Adipose tissue (tissue), 3 donors: ENCODE results near the gene LTC4S. TPM values are rescaled to one million over a fixed set of nuclear protein-coding genes. Genes with fewer than 3 reads are reported as not detected.
"Not testable (repeated sequence)": the region's sequence is repeated elsewhere in the genome, so short reads cannot be mapped to it uniquely, and the experiment has no call there.

Experiments
- H3K27ac ChIP-seq: one replicate; pipeline ENCODE4 v1.5.1; 2013; ENCODE audit warnings: low read depth, low read length
- WGBS, 3 donors: extraction: QIAGEN DNeasy Blood & Tissue Kit; methylation state at CpG; one replicate each; pipeline ENCODE4 v1.1.7; 2013; 5-methylcytosine and 5-hydroxymethylcytosine counted together
- polyA plus RNA-seq, 3 donors: library from polyadenylated mRNA; stranded (reverse); fragments of 200-250 nt; gene quantifications; one replicate each; pipeline ENCODE4 v1.2.3, GENCODE V29; 2013
- donor health status: healthy with polysubstance abuse.
- donor health status: Bipolar disorder and iron deficiency.
- donor health status: healthy.

LTC4S gene
- polyA plus RNA-seq, 3 donors = 4.3 to 13.2 (median 12.8) TPM

DNA sequence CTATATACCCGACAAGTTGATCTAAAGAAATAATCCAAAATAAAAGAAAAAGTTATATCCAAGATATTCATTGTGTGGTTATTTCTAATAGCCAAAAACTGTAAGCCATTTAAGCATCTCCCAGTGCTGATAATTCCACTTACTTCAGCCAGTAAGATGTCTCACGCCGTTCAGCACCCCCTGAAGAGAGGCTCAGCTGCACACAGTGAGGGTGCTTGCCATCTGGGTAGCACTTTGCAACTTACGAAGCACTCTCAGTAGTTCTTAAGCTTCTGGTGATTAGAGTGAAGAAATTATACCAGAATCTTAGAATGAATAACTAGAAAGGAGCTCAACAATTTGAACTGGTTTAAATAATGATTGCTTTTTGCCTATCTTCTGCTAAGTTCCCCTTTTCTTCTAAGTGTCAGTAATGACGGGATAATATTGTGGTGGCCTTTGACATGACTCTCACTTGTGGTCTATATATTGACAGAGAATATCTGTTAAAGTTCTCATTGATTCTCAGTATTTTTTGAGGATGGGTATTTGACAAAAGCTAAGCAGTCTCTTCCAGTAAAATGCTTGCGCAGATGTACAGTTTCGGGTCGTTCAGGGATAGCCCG, 26.2 kb upstream of the LTC4S start:
- WGBS, 3 donors = 86 to 93% (median 89%) methylated on average over 9 of the region's 9 CpGs
- no peak overlapping the region for H3K27ac ChIP-seq

DNA sequence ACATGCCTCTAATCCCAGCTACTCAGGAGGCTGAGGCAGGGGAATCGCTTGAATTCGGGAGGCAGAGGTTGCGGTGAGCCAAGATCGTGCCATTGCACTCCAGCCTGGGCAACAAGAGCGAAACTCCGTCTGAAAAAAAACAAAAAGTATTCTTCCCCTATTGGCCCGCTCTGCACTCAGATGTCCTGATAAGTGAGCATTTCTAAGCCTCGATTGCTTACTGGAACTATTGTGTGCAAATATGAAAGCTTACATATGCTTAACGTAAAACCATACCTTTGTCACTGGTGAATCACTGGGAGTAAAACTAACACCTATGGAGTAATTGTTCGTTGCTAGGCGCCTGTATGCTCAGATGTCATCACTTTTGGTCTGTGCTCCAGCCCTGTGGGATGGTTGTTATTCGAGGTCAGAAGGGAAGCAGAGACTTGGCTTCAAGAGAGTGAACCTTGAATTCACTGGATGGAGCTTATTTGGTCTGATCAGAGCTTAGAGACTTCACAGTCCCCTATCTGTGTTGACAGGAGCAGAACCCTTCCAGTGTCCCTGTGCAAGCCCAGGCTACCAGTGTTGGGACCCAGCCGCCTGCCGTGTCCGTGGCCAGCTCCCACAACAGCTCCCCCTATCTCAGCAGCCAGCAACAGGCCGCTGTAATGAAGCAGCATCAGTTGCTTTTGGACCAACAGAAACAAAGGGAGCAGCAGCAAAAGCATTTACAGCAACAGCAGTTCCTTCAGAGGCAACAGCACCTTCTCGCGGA, 25.3 kb upstream of the LTC4S start:
- no peak overlapping the region for H3K27ac ChIP-seq
- WGBS, 3 donors = 84 to 88% (median 88%) methylated on average over 18 of the region's 18 CpGs

DNA sequence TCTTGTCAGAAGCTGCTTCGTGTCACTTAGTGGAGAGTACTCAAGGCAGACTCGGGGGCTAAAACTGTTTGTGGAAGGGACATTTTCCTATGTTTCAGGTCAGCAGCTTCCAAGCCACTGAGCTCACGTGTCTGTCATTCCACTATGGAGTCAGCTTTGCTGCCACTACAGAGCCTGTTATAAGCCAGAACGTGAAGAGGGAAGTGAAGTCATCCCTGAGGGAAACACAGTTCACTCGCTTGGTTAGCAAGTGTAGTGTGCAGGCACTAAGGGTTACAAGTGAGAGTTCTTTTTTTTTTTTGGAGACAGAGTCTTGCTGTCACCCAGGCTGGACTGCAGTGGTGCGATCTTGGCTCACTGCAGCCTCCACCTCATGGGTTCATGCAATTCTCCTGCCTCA, 24.5 kb upstream of the LTC4S start:
- 73 to 84% (median 75%) methylated on average over 6 of the region's 6 CpGs for WGBS, 3 donors
- no peak overlapping the region for H3K27ac ChIP-seq

GRCh38 chr5:179769796-179770195, 24.0 kb upstream of the LTC4S start:
- WGBS, 3 donors = 85 to 91% (median 90%) methylated on average over 5 of the region's 5 CpGs
- no peak overlapping the region for H3K27ac ChIP-seq

- WGBS, 3 donors = 73 to 93% (median 81%) methylated on average over 4 of the region's 4 CpGs
These were observed 22.4 kb upstream of the LTC4S start for GRCh38 chr5:179771311-179771895.

GRCh38 chr5:179772351-179772750, 21.4 kb upstream of the LTC4S start:
- no peak overlapping the region for H3K27ac ChIP-seq
- 72 to 90% (median 78%) methylated on average over 6 of the region's 6 CpGs for WGBS, 3 donors

More at GRCh38 chr5:179771311-179771895, 22.4 kb upstream of the LTC4S start:
- no peak overlapping the region for H3K27ac ChIP-seq

DNA sequence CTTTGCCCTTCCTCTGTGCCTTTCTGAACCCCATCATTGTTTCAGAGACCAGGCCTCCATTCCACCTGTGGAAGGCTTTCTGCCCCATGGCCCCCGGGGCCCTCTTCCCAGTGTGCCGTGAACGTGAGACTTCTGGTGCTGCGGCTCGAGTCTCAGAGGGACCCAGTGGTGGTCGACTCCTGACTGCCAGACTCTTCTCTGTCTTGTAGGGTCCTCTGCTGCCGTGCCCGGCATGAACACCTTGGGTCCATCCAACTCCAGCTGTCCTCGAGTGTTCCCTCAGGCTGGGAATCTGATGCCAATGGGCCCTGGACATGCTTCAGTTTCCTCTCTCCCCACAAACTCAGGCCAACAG, 20.1 kb upstream of the LTC4S start:
- WGBS, 3 donors = 94 to 96% (median 94%) methylated on average over 9 of the region's 9 CpGs
- H3K27ac ChIP-seq = no peak overlapping the region

DNA sequence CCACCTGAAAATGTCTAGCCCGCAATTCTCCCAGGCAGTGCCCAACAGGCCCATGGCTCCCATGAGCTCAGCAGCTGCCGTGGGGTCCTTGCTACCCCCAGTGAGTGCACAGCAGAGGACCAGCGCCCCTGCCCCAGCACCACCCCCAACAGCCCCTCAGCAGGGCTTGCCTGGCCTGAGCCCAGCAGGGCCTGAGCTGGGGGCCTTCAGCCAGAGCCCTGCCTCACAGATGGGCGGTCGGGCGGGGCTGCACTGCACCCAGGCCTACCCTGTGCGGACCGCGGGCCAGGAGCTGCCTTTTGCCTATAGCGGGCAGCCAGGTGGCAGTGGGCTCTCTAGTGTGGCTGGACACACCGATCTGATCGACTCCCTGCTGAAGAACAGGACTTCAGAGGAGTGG, 19.3 kb upstream of the LTC4S start:
- H3K27ac ChIP-seq = no peak overlapping the region
- WGBS, 3 donors = 92 to 97% (median 96%) methylated on average over 11 to 12 of the region's 12 CpGs

GRCh38 chr5:179776411-179776938, 17.3 kb upstream of the LTC4S start:
- no peak overlapping the region for H3K27ac ChIP-seq
- 76 to 90% (median 81%) methylated on average over 11 of the region's 11 CpGs for WGBS, 3 donors

DNA sequence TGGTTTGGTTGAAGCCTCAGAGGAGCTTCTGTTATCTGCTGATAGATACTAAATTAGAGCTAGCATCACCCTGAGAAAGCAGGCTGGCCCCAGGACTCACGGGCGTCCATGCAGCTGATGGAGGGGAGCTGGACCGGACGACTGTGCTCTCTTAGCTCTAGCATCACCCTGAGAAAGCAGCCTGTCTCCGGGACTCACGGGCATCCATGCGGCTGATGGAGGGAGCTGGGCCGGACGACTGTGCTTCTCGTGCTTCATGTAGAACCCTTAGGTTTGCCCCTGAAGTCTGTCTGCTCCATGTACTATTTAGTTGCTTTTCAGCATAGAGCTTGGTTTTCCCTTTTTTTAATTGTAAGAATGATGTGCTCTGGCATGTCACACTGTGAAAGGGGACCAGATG, 16.3 kb upstream of the LTC4S start:
- 85 to 93% (median 88%) methylated on average over 10 of the region's 10 CpGs for WGBS, 3 donors

DNA sequence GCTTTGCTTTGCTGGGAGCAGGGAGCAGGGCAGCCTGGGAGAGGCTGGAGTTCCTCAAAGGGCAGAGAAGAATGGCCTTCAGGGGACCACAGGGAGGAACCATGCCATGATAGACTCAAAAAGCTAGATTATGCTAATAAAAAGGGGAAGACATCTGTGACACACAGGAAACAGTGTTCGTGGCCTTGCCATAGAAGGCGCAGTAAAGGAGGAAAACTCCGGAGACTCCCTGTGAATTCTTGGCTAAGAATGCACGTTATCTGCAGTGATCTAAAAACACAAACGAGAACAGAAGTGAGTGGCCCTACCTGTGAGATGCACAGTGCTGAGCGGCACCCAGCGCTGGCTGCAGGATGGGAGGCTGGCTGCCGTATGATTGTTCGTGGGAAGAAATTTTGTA, 15.9 kb upstream of the LTC4S start:
- H3K27ac ChIP-seq = no peak overlapping the region
- WGBS, 3 donors = 51 to 76% (median 62%) methylated on average over 9 of the region's 9 CpGs

More for the DNA sequence above, 16.3 kb upstream of the LTC4S start:
- H3K27ac ChIP-seq = no peak overlapping the region

DNA sequence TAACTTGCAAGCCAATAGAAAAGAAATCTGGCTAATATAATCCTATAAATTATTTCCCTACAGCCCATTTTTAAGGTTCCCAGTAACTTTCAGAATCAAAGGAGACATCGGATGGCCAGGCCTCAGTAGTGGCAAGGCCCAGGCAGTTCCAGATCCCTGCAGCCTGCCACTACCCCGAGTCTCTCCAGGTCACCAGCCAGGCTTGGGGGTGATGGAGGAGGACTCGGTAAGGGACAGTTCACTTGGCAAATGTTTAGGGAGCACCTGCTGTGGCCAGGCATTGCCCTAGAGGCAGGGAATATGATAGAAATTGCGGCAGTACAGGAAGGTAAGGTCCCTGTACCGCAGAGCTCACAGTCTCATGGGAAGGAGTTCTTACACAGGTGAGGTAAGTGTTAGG, 15.2 kb upstream of the LTC4S start:
- no peak overlapping the region for H3K27ac ChIP-seq
- WGBS, 3 donors = 92 to 97% (median 94%) methylated on average over 5 of the region's 5 CpGs

- 73 to 96% (median 76%) methylated on average over 4 of the region's 4 CpGs for WGBS, 3 donors
- no peak overlapping the region for H3K27ac ChIP-seq
These were observed 14.0 kb upstream of the LTC4S start for GRCh38 chr5:179779826-179780225.

GRCh38 chr5:179780362-179780761, 13.4 kb upstream of the LTC4S start:
- 59 to 86% (median 70%) methylated on average over 7 of the region's 7 CpGs for WGBS, 3 donors

DNA sequence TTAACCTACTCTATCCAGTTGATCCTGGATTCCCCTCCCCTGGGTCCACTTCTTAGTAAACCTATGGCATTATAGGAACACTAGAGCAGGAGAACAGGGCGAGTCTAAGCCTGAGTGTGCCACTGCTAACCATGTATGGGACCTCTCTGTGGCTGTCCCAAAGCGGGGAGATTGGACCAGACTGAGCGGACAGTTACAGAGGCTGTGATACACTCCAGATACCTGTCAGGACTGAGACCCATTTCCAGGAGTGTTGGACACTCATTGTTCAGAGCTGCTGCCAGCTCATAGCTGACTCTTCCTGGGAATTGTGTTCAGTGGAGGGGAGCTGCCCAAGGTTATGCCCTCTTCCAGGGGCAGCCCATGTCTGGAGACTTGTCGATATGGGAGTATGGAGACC, 11.9 kb upstream of the LTC4S start:
- no peak overlapping the region for H3K27ac ChIP-seq
- 91 to 95% (median 93%) methylated on average over 4 of the region's 4 CpGs for WGBS, 3 donors

More at GRCh38 chr5:179780362-179780761, 13.4 kb upstream of the LTC4S start:
- no peak overlapping the region for H3K27ac ChIP-seq

GRCh38 chr5:179783128-179783527, 10.7 kb upstream of the LTC4S start:
- 92 to 96% (median 94%) methylated on average over 9 of the region's 9 CpGs for WGBS, 3 donors

GRCh38 chr5:179786861-179787260, 6.9 kb upstream of the LTC4S start:
- WGBS, 3 donors = 81 to 88% (median 85%) methylated on average over 12 of the region's 12 CpGs
- H3K27ac ChIP-seq = no peak overlapping the region

More at GRCh38 chr5:179783128-179783527, 10.7 kb upstream of the LTC4S start:
- H3K27ac ChIP-seq = no peak overlapping the region

- 81 to 91% (median 89%) methylated on average over 7 of the region's 7 CpGs for WGBS, 3 donors
- H3K27ac ChIP-seq = no peak overlapping the region
These were observed 5.5 kb upstream of the LTC4S start for GRCh38 chr5:179788193-179788854.

- 96 to 98% (median 96%) methylated on average over 8 to 9 of the region's 9 CpGs for WGBS, 3 donors
- H3K27ac ChIP-seq = not testable (repeated sequence)
These were observed 4.5 kb upstream of the LTC4S start for GRCh38 chr5:179789278-179789677.
